Muscle of arm (tissue), 12 donors: Measurements from ENCODE around the gene RPL27A. TPM values are rescaled to one million over a fixed set of nuclear protein-coding genes. Genes with fewer than 3 reads are reported as not detected.

Source experiments
- polyA plus RNA-seq, 12 donors: library from polyadenylated mRNA; unstranded; fragments of 120-200 nt; gene quantifications; one replicate each; pipeline ENCODE4 v1.2.1, GENCODE V29; 2013; ENCODE audit not compliant: insufficient read length in 12 of 12

RPL27A gene
- polyA plus RNA-seq, 12 donors, result 1,657 to 4,063 (median 3,244) TPM

Other genes starting within 250 kb of the RPL27A start
- 1 to 10 TPM in 10 of 12 donors, not detected in 2; 2.0 to 7.2 (median 3.7) TPM for gene STK33, start 88.6 kb upstream of the RPL27A start, polyA plus RNA-seq
- 10 to 100 TPM in 1 of 12 donors, 1 to 10 TPM in 10, not detected in 1; 1.4 to 10.5 (median 3.3) TPM for gene TRIM66, start 127 bp upstream of the RPL27A start, polyA plus RNA-seq
- 10 to 100 TPM in 11 of 12 donors, not detected in 1; 18.4 to 26.5 (median 22.8) TPM for gene AKIP1, start 228.4 kb downstream of the RPL27A start, polyA plus RNA-seq